Stimulated activated naive CD8-positive, alpha-beta T cell treated with anti-CD3 and anti-CD28 coated beads, Interleukin-15, amount 100 ng/mL, for 72 hours (primary cell): ENCODE measurements around the gene ZNF226.
"Not testable (repeated sequence)": the region's sequence is repeated elsewhere in the genome, so short reads cannot be mapped to it uniquely, and the experiment has no call there.

Experiments
- ATAC-seq: fragments of 150-1000 bp; cut with Tn5 transposase; 2 replicates; pipeline ENCODE4 v1.10.0; 2021; ENCODE audit warnings: mild to moderate bottlenecking, moderate library complexity
- DNase-seq, 2 donors: peaks; one replicate each; pipeline ENCODE4 v3.0.0; 2021 to 2022
- H3K27ac Mint-ChIP-seq, 2 donors: one replicate each; pipeline ENCODE4 v1.8.0; 2022; ENCODE audit warnings: mild to moderate bottlenecking in 2 of 2, mixed read lengths in 2 of 2, moderate library complexity in 2 of 2
- H3K27me3 Mint-ChIP-seq: one replicate; pipeline ENCODE4 v1.8.0; 2022; ENCODE audit warnings: mixed read lengths
- H3K4me1 Mint-ChIP-seq: one replicate; pipeline ENCODE4 v1.8.0; 2022; ENCODE audit warnings: mild to moderate bottlenecking, mixed read lengths
- H3K4me3 Mint-ChIP-seq, 2 donors: one replicate each; pipeline ENCODE4 v1.8.0; 2022; ENCODE audit warnings: mild to moderate bottlenecking in 2 of 2, mixed read lengths in 2 of 2, moderate library complexity in 1 of 2
- H3K9me3 Mint-ChIP-seq, 2 donors: one replicate each; pipeline ENCODE4 v1.8.0; 2022; ENCODE audit warnings: mixed read lengths in 2 of 2

Gene ZNF226

DNA sequence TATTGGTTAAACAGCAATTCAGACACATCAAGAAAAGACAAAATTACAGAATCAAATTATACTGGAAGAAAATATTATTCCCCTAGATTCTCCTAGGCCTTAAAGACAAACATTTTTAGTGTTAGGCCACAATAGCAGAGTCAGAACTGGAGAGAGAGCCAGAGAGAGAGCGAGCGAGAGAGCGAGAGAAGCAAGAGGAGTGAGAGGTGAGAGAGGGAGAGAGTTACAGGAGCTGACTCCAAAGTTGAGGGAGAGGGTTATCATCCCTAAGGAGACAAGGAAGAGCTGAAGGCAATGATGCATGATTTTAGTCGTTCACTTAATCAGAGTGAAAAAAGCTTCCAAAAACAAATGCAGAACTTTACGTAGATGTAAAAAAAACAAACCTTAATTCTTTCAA lies 27.2 kb downstream of the ZNF226 start:
- H3K27me3 Mint-ChIP-seq, result no peaks in the 10 kb centered on the region
- no peak overlapping the region for H3K27ac Mint-ChIP-seq
- no peak overlapping the region for H3K4me3 Mint-ChIP-seq
- peaks cover 43 to 50% of the 10 kb centered on the region in 2 donors for H3K9me3 Mint-ChIP-seq
- no peak for DNase-seq
- no peaks in the 10 kb centered on the region for H3K4me1 Mint-ChIP-seq
- ATAC-seq, result no peak

DNA sequence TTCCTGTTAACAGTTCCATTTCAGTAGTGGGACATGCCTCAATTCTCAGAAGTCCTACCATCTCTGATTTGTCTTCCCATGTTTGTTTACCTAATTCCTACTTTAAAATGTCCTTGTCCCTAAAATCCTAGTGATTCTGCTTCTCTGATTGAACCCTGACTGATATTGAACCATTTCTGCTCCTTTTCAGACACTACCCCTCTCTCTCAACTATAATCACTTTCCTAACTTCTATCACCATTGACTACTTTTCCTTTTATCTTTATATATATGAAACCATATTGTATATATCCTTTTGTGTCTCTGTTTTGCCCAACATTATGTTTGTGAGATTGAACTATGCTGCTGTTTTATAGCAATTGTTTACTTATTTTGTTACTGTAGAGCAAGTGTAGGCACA lies 31.9 kb downstream of the ZNF226 start:
- Mint-ChIP-seq H3K4me3 (no peak overlapping the region), H3K4me1 (no peaks in the 10 kb centered on the region), H3K9me3 (peaks cover 29 to 31% of the 10 kb centered on the region in 2 donors), H3K27ac (no peak overlapping the region), H3K27me3 (no peaks in the 10 kb centered on the region)
- ATAC-seq (no peak), DNase-seq (no peak)

DNA sequence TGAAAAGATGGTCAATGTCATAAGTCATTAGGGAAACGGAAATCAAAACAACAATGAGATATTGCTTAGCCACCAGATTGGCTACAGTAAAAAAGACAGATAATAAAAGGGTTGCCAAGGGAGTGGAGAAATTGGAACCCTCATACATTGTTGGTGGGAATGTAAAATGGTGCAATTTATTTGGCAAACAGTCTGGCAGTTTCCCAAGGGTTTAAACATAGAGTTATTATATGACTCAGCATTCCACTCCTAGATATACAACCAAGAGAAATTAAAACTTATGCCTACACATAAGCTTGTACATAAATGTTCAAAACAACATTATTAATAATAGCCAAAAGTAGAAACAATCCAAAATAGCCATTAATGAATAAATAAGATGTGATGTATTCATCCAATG lies 37.6 kb downstream of the ZNF226 start:
- DNase-seq (no peak), ATAC-seq (no peak)
- Mint-ChIP-seq H3K9me3 (peaks cover 21 to 30% of the 10 kb centered on the region in 2 donors), H3K4me3 (no peak overlapping the region), H3K27ac (no peak overlapping the region), H3K27me3 (no peaks in the 10 kb centered on the region), H3K4me1 (peaks cover 6% of the 10 kb centered on the region)

DNA sequence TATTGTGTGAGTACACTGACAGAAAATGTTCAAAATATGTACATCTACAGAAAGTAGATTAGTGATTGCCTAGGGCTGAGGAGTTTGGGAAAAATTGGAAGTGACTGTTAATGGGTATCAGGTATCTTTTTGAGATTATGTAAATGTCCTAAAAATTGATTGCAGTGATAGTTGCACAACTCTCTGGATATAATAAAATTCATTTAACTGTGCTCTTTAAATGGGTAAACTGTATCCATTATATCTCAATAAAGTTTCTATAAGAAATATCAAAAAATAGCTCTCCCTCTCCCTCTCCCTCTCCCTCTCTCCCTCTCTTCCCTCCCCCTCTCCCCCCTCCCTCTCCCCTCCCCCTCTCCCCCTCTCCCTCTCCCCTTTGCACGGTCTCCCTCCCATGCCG lies 38.1 kb downstream of the ZNF226 start:
- Mint-ChIP-seq H3K4me3 (no peak overlapping the region), H3K27ac (no peak overlapping the region), H3K4me1 (peaks cover 11% of the 10 kb centered on the region), H3K9me3 (peaks cover 23 to 30% of the 10 kb centered on the region in 2 donors), H3K27me3 (no peaks in the 10 kb centered on the region)
- DNase-seq (no peak), ATAC-seq (no peak)

DNA sequence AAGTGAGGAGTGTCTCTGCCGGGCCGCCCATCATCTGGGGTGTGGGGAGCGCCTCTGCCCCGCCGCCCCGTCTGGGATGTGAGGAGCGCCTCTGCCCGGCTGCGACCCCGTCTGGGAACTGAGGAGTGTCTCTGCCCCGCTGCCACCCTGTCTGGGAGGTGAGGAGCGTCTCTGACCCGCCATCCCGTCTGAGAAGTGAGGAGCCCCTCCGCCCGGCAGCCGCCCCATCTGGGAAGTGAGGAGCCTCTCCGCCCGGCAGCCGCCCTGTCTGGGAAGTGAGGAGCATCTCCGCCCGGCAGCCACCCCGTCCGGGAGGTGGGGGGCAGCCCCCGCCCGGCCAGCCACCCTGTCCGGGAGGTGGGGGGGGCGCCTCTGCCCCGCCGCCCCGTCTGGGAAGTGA lies 39.0 kb downstream of the ZNF226 start:
- not testable (repeated sequence) for H3K27me3 Mint-ChIP-seq, ATAC-seq, H3K27ac Mint-ChIP-seq

DNA sequence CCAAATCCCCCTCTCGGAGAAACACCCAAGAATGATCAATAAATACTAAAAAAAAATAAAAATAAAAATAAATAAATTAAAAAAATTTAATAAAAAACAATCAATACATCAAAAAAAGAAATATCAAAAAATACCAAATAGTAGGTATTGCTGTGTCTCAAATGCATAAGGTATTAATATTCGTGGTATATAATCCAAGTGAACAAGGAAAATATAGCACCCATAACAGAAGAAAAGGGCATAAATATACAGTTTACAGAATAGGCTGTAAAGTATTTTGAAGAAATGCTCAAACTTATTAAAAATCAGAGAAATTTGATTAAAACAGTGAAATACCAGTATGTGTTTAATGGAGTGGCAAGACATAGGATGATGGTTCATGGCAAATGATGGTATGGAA lies 39.9 kb downstream of the ZNF226 start:
- DNase-seq, result no peak

More for the DNA sequence above, 39.0 kb downstream of the ZNF226 start:
- H3K9me3 Mint-ChIP-seq, result peaks cover 25 to 28% of the 10 kb centered on the region in 2 donors
- H3K4me3 Mint-ChIP-seq, DNase-seq: not testable (repeated sequence)
- peaks cover 11% of the 10 kb centered on the region for H3K4me1 Mint-ChIP-seq

DNA sequence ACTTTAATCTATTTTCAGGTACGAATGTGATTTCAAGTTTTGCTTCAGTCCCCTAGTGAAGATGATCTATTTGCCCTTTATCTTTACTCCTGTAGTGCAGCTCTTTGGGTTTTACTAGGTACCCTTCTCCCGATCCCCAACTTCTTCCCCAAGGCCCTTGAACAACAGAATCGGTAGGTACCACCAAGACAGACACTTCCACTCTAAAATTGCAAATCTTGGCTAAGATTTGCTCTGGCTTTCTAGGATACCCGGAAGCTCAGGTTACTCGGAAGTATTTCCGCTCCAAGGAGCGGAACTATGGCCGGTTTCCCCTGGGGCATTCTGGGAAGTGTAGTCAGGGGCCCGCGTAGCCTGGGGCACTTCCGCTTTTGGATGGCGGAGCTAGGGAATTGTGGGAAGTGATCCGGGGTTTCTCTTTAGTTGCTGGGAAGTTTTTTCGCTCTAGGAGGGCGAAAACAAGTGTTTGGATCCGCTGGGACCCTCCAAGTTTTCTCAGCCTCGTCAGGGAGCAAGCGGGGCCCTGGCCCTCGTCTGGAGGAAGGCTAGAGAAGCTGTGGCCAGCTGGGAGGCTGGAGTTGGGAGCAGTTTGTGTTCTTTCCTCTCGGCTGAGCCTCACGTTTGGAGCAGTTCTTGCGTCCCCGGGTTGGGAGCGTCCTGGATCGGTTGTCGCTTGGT lies 42.4 kb downstream of the ZNF226 start:
- DNase-seq (peak; percentile 66 to 78), ATAC-seq (peak; percentile 93)
- H3K27ac Mint-ChIP-seq, result peak overlapping the region; percentile 86 to 96
- H3K4me3 Mint-ChIP-seq, result peak overlapping the region; percentile 92 to 95
- H3K9me3 Mint-ChIP-seq, result peaks cover 14 to 25% of the 10 kb centered on the region in 2 donors
- H3K4me1 Mint-ChIP-seq, result peaks cover 11% of the 10 kb centered on the region
- H3K27me3 Mint-ChIP-seq, result no peaks in the 10 kb centered on the region

More for the DNA sequence above, 39.9 kb downstream of the ZNF226 start:
- peaks cover 11% of the 10 kb centered on the region for H3K4me1 Mint-ChIP-seq
- H3K27me3 Mint-ChIP-seq, result no peaks in the 10 kb centered on the region
- H3K4me3 Mint-ChIP-seq, result no peak overlapping the region
- no peak overlapping the region for H3K27ac Mint-ChIP-seq
- ATAC-seq, result no peak
- peaks cover 18 to 24% of the 10 kb centered on the region in 2 donors for H3K9me3 Mint-ChIP-seq

DNA sequence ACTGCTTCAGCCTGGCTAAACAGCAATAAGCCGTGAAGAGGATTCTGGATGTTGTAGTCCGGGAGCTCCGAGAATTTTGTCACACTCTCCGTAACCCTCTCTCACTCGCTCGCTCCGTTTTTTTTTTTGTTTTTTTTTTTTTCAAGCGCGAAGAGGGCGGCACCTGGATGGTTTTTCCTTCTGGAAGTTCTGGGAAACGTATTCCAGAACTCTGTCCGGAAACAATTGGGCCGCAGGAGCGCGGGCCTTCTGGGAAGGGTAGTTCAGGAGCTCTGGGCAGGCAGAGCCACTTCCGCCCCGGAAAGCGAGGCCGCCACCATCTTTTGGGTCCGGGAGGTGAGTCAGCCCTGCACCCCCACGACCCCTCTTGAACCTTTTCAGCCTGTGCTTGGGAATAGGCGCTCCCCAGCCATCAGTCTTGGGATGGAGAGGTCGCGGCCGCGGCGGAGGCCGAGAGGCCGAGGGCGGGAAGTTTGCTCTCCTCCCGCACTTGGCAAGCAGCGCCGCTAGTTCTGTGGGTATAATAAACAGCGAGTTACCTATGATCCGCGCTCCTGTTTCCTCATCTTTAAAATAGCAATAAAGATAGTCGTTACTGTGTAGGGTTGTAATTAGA lies 47.5 kb downstream of the ZNF226 start, which contains the start of gene ZNF227:
Gene ZNF227 (plus strand): TSS at position 283 of the 616 bp plus-strand sequence. CDS start 5,261 bp downstream, outside the sequence.
- no peaks in the 10 kb centered on the region for H3K27me3 Mint-ChIP-seq
- H3K27ac Mint-ChIP-seq, result peak within 1 kb of the TSS; percentile 93 to 97
- ATAC-seq (peak; percentile 96), DNase-seq (peak; percentile 69 to 82)
- H3K9me3 Mint-ChIP-seq, result peaks cover 15 to 17% of the 10 kb centered on the region in 2 donors
- H3K4me3 Mint-ChIP-seq, result peak within 1 kb of the TSS; percentile 92 to 98
- peaks cover 22% of the 10 kb centered on the region for H3K4me1 Mint-ChIP-seq

DNA sequence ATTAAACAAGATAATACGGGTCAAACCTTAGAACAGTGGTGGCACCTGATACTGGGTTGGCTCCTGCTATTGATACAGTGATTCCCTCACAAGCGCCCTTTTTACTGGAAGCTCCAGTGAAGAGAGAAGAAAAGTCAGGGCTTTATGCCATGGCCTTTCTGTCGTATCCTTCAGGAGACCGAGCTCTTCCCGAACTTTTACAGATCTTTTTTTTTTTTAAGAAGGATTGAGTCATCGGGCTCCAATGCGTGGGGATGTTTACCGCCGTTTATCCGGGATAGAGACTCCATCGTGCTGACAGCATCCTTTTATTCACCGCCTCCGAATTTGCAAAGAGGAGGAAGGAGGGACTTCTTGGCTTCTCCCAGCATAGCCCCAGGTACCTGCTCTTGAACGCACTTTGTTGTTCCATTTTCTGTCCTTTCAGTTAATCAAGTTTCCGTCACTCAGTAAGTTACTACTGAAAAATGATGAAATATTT lies 48.0 kb downstream of the ZNF226 start:
- Mint-ChIP-seq H3K27ac (peak overlapping the region; percentile 93 to 97), H3K27me3 (no peaks in the 10 kb centered on the region), H3K4me3 (peak overlapping the region; percentile 92 to 98), H3K4me1 (peaks cover 17% of the 10 kb centered on the region), H3K9me3 (peaks cover 12 to 21% of the 10 kb centered on the region in 2 donors)
- DNase-seq (no peak), ATAC-seq (no peak)

DNA sequence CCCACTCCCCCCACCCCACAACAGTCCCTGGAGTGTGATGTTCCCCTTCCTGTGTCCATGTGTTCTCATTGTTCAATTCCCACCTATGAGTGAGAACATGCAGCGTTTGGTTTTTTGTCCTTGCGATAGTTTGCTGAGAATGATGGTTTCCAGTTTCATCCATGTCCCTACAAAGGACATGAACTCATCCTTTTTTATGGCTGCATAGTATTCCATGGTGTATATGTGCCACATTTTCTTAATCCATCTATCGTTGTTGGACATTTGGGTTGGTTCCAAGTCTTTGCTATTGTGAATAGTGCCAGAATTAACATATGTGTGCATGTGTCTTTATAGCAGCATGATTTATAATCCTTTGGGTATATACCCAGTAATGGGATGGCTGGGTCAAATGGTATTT lies 55.0 kb downstream of the ZNF226 start:
- not testable (repeated sequence) for ATAC-seq, H3K4me1 Mint-ChIP-seq, H3K27me3 Mint-ChIP-seq, DNase-seq, H3K4me3 Mint-ChIP-seq, H3K27ac Mint-ChIP-seq
- H3K9me3 Mint-ChIP-seq, result peaks cover 22 to 23% of the 10 kb centered on the region in 2 donors

DNA sequence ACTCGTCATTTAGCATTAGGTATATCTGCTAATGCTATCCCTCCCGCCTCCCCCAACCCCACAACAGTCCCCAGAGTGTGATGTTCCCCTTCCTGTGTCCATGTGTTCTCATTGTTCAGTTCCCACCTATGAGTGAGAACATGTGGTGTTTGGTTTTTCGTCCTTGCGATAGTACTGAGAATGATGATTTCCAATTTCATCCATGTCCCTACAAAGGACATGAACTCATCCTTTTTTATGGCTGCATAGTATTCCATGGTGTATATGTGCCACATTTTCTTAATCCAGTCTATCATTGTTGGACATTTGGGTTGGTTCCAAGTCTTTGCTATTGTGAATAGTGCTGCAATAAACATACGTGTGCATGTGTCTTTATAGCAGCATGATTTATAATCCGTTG lies 55.9 kb downstream of the ZNF226 start:
- not testable (repeated sequence) for ATAC-seq, H3K27me3 Mint-ChIP-seq, DNase-seq, H3K27ac Mint-ChIP-seq, H3K4me3 Mint-ChIP-seq, H3K4me1 Mint-ChIP-seq
- H3K9me3 Mint-ChIP-seq, result peaks cover 19 to 22% of the 10 kb centered on the region in 2 donors

DNA sequence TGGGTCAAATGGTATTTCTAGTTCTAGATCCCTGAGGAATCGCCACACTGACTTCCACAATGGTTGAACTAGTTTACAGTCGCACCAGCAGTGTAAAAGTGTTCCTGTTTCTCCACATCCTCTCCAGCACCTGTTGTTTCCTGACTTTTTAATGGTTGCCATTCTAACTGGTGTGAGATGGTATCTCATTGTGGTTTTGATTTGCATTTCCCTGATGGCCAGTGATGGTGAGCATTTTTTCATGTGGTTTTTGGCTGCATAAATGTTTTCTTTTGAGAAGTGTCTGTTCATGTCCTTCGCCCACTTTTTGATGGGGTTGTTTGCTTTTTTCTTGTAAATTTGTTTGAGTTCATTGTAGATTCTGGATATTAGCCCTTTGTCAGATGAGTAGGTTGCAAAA lies 56.4 kb downstream of the ZNF226 start:
- ATAC-seq, H3K27ac Mint-ChIP-seq, DNase-seq, H3K4me1 Mint-ChIP-seq, H3K4me3 Mint-ChIP-seq, H3K27me3 Mint-ChIP-seq: not testable (repeated sequence)
- peaks cover 16 to 20% of the 10 kb centered on the region in 2 donors for H3K9me3 Mint-ChIP-seq
